GM21619 (cell line): ENCODE data around the gene ESPN.

Experiments
- ATAC-seq: cut with Tn5 transposase; IDR thresholded peaks from one replicate; pipeline ENCODE4 v1.9.1; 2021; ENCODE audit not compliant: unreplicated experiment

ESPN gene

GRCh38 chr1:6495540-6496364 lies 71.2 kb downstream of the ESPN start:
- ATAC-seq: no peak

GRCh38 chr1:6496365-6496721 lies 71.8 kb downstream of the ESPN start:
- ATAC-seq: no peak

GRCh38 chr1:6496890-6497214 lies 72.3 kb downstream of the ESPN start:
- ATAC-seq: no peak

GRCh38 chr1:6497215-6497866 lies 72.8 kb downstream of the ESPN start:
- ATAC-seq: no peak

- no peak for ATAC-seq
Observed at GRCh38 chr1:6497867-6498575, 73.4 kb downstream of the ESPN start.

GRCh38 chr1:6498576-6499111 lies 74.1 kb downstream of the ESPN start:
- ATAC-seq: no peak

GRCh38 chr1:6499296-6499695 lies 74.7 kb downstream of the ESPN start:
- no peak for ATAC-seq

- ATAC-seq: no peak
Observed at GRCh38 chr1:6500544-6501278, 76.1 kb downstream of the ESPN start.

- ATAC-seq: no peak
Observed at GRCh38 chr1:6501279-6501813, 76.8 kb downstream of the ESPN start.

- no peak for ATAC-seq
Observed at GRCh38 chr1:6502000-6502891, 77.7 kb downstream of the ESPN start.

GRCh38 chr1:6503884-6504602 lies 79.5 kb downstream of the ESPN start:
- no peak for ATAC-seq

GRCh38 chr1:6504887-6505286 lies 80.3 kb downstream of the ESPN start:
- ATAC-seq: no peak

- ATAC-seq: no peak
Observed at GRCh38 chr1:6505367-6506209, 81.0 kb downstream of the ESPN start.

- ATAC-seq: no peak
Observed at GRCh38 chr1:6506210-6507036, 81.8 kb downstream of the ESPN start.

- ATAC-seq: no peak
Observed at GRCh38 chr1:6507037-6507428, 82.5 kb downstream of the ESPN start.

GRCh38 chr1:6507461-6507911 lies 82.9 kb downstream of the ESPN start:
- ATAC-seq: no peak

- ATAC-seq: no peak
Observed at GRCh38 chr1:6508154-6508815, 83.7 kb downstream of the ESPN start.
